ENCODE results near the gene PDZRN4.

PDZRN4 gene

GRCh38 chr12:41462312-41462711 is 274.2 kb downstream of the PDZRN4 start:
- DNase-seq: no peak

GRCh38 chr12:41465526-41465925 is 277.4 kb downstream of the PDZRN4 start:
- DNase-seq: no peak

GRCh38 chr12:41466300-41466699 is 278.2 kb downstream of the PDZRN4 start:
- no peak for DNase-seq

GRCh38 chr12:41466802-41467201 is 278.7 kb downstream of the PDZRN4 start:
- DNase-seq: no peak

- no peak for DNase-seq
These were observed 279.6 kb downstream of the PDZRN4 start for GRCh38 chr12:41467591-41468325.

GRCh38 chr12:41468341-41468740 is 280.2 kb downstream of the PDZRN4 start:
- DNase-seq: no peak

GRCh38 chr12:41468756-41469155 is 280.6 kb downstream of the PDZRN4 start:
- no peak for DNase-seq

GRCh38 chr12:41473441-41473840 is 285.3 kb downstream of the PDZRN4 start:
- DNase-seq: no peak

- no peak for DNase-seq
These were observed 285.9 kb downstream of the PDZRN4 start for GRCh38 chr12:41474001-41474400.

GRCh38 chr12:41476499-41477439 is 288.6 kb downstream of the PDZRN4 start:
- DNase-seq: no peak

GRCh38 chr12:41479426-41479825 is 291.3 kb downstream of the PDZRN4 start:
- no peak for DNase-seq

- DNase-seq: no peak
These were observed 297.1 kb downstream of the PDZRN4 start for GRCh38 chr12:41485203-41485602.

GRCh38 chr12:41486718-41487117 is 298.6 kb downstream of the PDZRN4 start:
- no peak for DNase-seq

- DNase-seq: no peak
These were observed 307.9 kb downstream of the PDZRN4 start for GRCh38 chr12:41496009-41496408.

- no peak for DNase-seq
These were observed 309.3 kb downstream of the PDZRN4 start for GRCh38 chr12:41497409-41497808.

GRCh38 chr12:41504976-41505375 is 316.9 kb downstream of the PDZRN4 start:
- no peak for DNase-seq

GRCh38 chr12:41507286-41507685 is 319.2 kb downstream of the PDZRN4 start:
- no peak for DNase-seq

- DNase-seq: no peak
These were observed 321.3 kb downstream of the PDZRN4 start for GRCh38 chr12:41509271-41510055.

GRCh38 chr12:41510470-41510869 is 322.4 kb downstream of the PDZRN4 start:
- DNase-seq: no peak

GRCh38 chr12:41511247-41511646 is 323.1 kb downstream of the PDZRN4 start:
- DNase-seq: no peak

GRCh38 chr12:41512497-41512896 is 324.4 kb downstream of the PDZRN4 start:
- no peak for DNase-seq

- DNase-seq: no peak
These were observed 326.1 kb downstream of the PDZRN4 start for GRCh38 chr12:41514021-41514777.
